Osteoblast (primary cell): Measurements from ENCODE around the gene HOMEZ. TPM values are rescaled to one million over a fixed set of nuclear protein-coding genes. Genes with fewer than 3 reads are reported as not detected.
"Not testable (repeated sequence)": the region's sequence is repeated elsewhere in the genome, so short reads cannot be mapped to it uniquely, and the experiment has no call there.

ENCODE experiments used
- DNase-seq: peaks from one replicate; pipeline ENCODE4 v3.0.0; 2011; ENCODE audit warnings: low spot score, mixed read lengths; ENCODE audit not compliant: insufficient read length; ENCODE audit errors: missing footprints
- H2AFZ ChIP-seq: 2 replicates; pipeline ENCODE4 v1.6.0; 2011; ENCODE audit warnings: mild to moderate bottlenecking, low read length
- H3K27ac ChIP-seq: 2 replicates; pipeline ENCODE4 v1.5.1; 2011; ENCODE audit warnings: mild to moderate bottlenecking, low read depth, low read length, moderate library complexity
- H3K27me3 ChIP-seq: 2 replicates; pipeline ENCODE4 v1.6.0; 2012; ENCODE audit warnings: mild to moderate bottlenecking, control low read depth, inconsistent platforms, low read length, moderate library complexity; ENCODE audit not compliant: insufficient read depth
- H3K36me3 ChIP-seq: 2 replicates; pipeline ENCODE4 v1.5.1; 2011; ENCODE audit warnings: mild to moderate bottlenecking, low read length, control low read depth, moderate library complexity; ENCODE audit not compliant: insufficient read depth
- H3K4me1 ChIP-seq: 2 replicates; pipeline ENCODE4 v1.5.1; 2011; ENCODE audit warnings: mild to moderate bottlenecking, low read length, control low read depth, moderate library complexity; ENCODE audit not compliant: insufficient read depth
- H3K4me2 ChIP-seq: 2 replicates; pipeline ENCODE4 v1.6.0; 2011; ENCODE audit warnings: mild to moderate bottlenecking, low read length; ENCODE audit not compliant: insufficient read depth
- H3K4me3 ChIP-seq: fragments of 200-600 bp; sonication (generic); 3 replicates; pipeline ENCODE4 v1.5.1; 2012; ENCODE audit warnings: mild to moderate bottlenecking, low read length, inconsistent platforms; ENCODE audit not compliant: insufficient read depth
- H3K79me2 ChIP-seq: 2 replicates; pipeline ENCODE4 v1.6.0; 2012; ENCODE audit warnings: mild to moderate bottlenecking, low read length, control low read depth, inconsistent platforms; ENCODE audit not compliant: insufficient read depth
- H3K9me3 ChIP-seq: 2 replicates; pipeline ENCODE4 v1.5.1; 2011; ENCODE audit warnings: low read depth, low read length, control low read depth
- H4K20me1 ChIP-seq: 2 replicates; pipeline ENCODE4 v1.6.0; 2012; ENCODE audit warnings: mild to moderate bottlenecking, low read length, control low read depth; ENCODE audit not compliant: insufficient read depth
- CTCF ChIP-seq: IDR thresholded peaks from 2 replicates; pipeline ENCODE4 v1.5.1; 2011; ENCODE audit warnings: mild to moderate bottlenecking, low read depth, low read length, moderate library complexity; ENCODE audit errors: extremely low read depth
- total RNA-seq: library from RNA; depleted of rRNA; stranded (reverse); fragments of >200 nt; gene quantifications from 2 replicates; pipeline ENCODE4 v1.2.3, GENCODE V29; 2012

HOMEZ gene
- total RNA-seq, 1 donor: 5.4 TPM

GRCh38 chr14:23240661-23241060, 45.3 kb downstream of the HOMEZ start:
- no peak for TF ChIP-seq CTCF
- no peak overlapping the region for H3K4me3 ChIP-seq
- H3K4me2 ChIP-seq: no peak overlapping the region
- no peaks in the 10 kb centered on the region for H4K20me1 ChIP-seq
- H3K9me3 ChIP-seq: no peaks in the 10 kb centered on the region
- H3K36me3 ChIP-seq: no peaks in the 10 kb centered on the region
- no peak overlapping the region for H3K27ac ChIP-seq
- peaks cover 2% of the 10 kb centered on the region for H3K27me3 ChIP-seq
- DNase-seq: no peak
- H3K4me1 ChIP-seq: peaks cover 10% of the 10 kb centered on the region
- no peaks in the 10 kb centered on the region for H3K79me2 ChIP-seq
- H2AFZ ChIP-seq: no peak overlapping the region

- H3K4me3 ChIP-seq: peak within 1 kb of the TSS; percentile 64
- H3K27ac ChIP-seq: no peak within 1 kb of the TSS
- H4K20me1 ChIP-seq: no peaks in the 10 kb centered on the region
- peaks cover 2% of the 10 kb centered on the region for H3K27me3 ChIP-seq
- peaks cover 10% of the 10 kb centered on the region for H3K4me1 ChIP-seq
- H3K4me2 ChIP-seq: peak within 1 kb of the TSS; percentile 75
- H2AFZ ChIP-seq: peak within 1 kb of the TSS; percentile 84
- no peak for TF ChIP-seq CTCF
- H3K9me3 ChIP-seq: no peaks in the 10 kb centered on the region
- H3K36me3 ChIP-seq: no peaks in the 10 kb centered on the region
- peak; percentile 96 for DNase-seq
- no peaks in the 10 kb centered on the region for H3K79me2 ChIP-seq
Measured at GRCh38 chr14:23237772-23238594, 47.9 kb downstream of the HOMEZ start, which contains the start of gene RNF212B. Gene RNF212B (plus strand): TSS chr14:23237936. CDS start chr14:23240346, 2,410 bp downstream.

- not testable (repeated sequence) for H3K36me3 ChIP-seq, H3K4me2 ChIP-seq, H3K9me3 ChIP-seq, DNase-seq, H3K4me3 ChIP-seq, H3K79me2 ChIP-seq, H4K20me1 ChIP-seq, H3K27ac ChIP-seq, H3K4me1 ChIP-seq, H3K27me3 ChIP-seq, H2AFZ ChIP-seq
Measured at GRCh38 chr14:23232241-23232808, 53.6 kb downstream of the HOMEZ start.

- H3K4me3 ChIP-seq: no peak overlapping the region
- no peak overlapping the region for H3K27ac ChIP-seq
- H3K9me3 ChIP-seq: no peaks in the 10 kb centered on the region
- no peak overlapping the region for H2AFZ ChIP-seq
- H3K36me3 ChIP-seq: no peaks in the 10 kb centered on the region
- H3K4me1 ChIP-seq: no peaks in the 10 kb centered on the region
- no peaks in the 10 kb centered on the region for H3K79me2 ChIP-seq
- H3K4me2 ChIP-seq: no peak overlapping the region
- no peak for TF ChIP-seq CTCF
- H4K20me1 ChIP-seq: no peaks in the 10 kb centered on the region
- DNase-seq: no peak
- no peaks in the 10 kb centered on the region for H3K27me3 ChIP-seq
Measured at GRCh38 chr14:23228812-23229211, 57.1 kb downstream of the HOMEZ start.
